IPS-NIHi7 (cell line): ENCODE results near the gene GNA14.
"Not testable (repeated sequence)": the region's sequence is repeated elsewhere in the genome, so short reads cannot be mapped to it uniquely, and the experiment has no call there.

Source experiments
- DNase-seq: peaks from one replicate; pipeline ENCODE4 v3.0.0; 2012; ENCODE audit warnings: mixed read lengths; ENCODE audit errors: extremely low spot score

GNA14 gene

GRCh38 chr9:77450085-77450475, 198.0 kb downstream of the GNA14 start:
- DNase-seq = no peak

GRCh38 chr9:77449240-77450084, 198.7 kb downstream of the GNA14 start:
- DNase-seq = no peak

- DNase-seq = no peak
Observed at GRCh38 chr9:77447646-77448045, 200.5 kb downstream of the GNA14 start.

GRCh38 chr9:77442436-77442835, 205.7 kb downstream of the GNA14 start:
- DNase-seq = no peak

GRCh38 chr9:77441124-77441523, 207.0 kb downstream of the GNA14 start:
- DNase-seq = not testable (repeated sequence)

- peak; percentile 67 for DNase-seq
Observed at GRCh38 chr9:77440057-77440456, 208.1 kb downstream of the GNA14 start.

GRCh38 chr9:77438653-77439052, 209.5 kb downstream of the GNA14 start:
- DNase-seq = no peak

GRCh38 chr9:77435688-77436087, 212.4 kb downstream of the GNA14 start:
- DNase-seq = no peak

GRCh38 chr9:77435277-77435676, 212.8 kb downstream of the GNA14 start:
- DNase-seq = no peak

GRCh38 chr9:77433675-77434445, 214.3 kb downstream of the GNA14 start:
- peak; percentile 88 for DNase-seq

GRCh38 chr9:77432053-77432452, 216.1 kb downstream of the GNA14 start:
- no peak for DNase-seq

GRCh38 chr9:77429928-77430327, 218.2 kb downstream of the GNA14 start:
- DNase-seq = no peak

GRCh38 chr9:77427256-77427927, 220.7 kb downstream of the GNA14 start:
- DNase-seq = no peak

GRCh38 chr9:77426712-77427111, 221.4 kb downstream of the GNA14 start:
- no peak for DNase-seq

- no peak for DNase-seq
Observed at GRCh38 chr9:77424993-77425392, 223.1 kb downstream of the GNA14 start.

GRCh38 chr9:77423841-77424240, 224.3 kb downstream of the GNA14 start:
- DNase-seq = no peak

GRCh38 chr9:77422969-77423368, 225.2 kb downstream of the GNA14 start:
- DNase-seq = no peak

GRCh38 chr9:77421506-77422265, 226.4 kb downstream of the GNA14 start:
- DNase-seq = no peak

GRCh38 chr9:77420641-77421040, 227.5 kb downstream of the GNA14 start:
- no peak for DNase-seq

- no peak for DNase-seq
Observed at GRCh38 chr9:77418226-77418625, 229.9 kb downstream of the GNA14 start.

- no peak for DNase-seq
Observed at GRCh38 chr9:77417566-77417965, 230.6 kb downstream of the GNA14 start.

GRCh38 chr9:77408521-77408920, 239.6 kb downstream of the GNA14 start:
- DNase-seq = not testable (repeated sequence)
